CD4-positive, alpha-beta memory T cell (primary cell): Measurements from ENCODE around the gene HRK. TPM values are rescaled to one million over a fixed set of nuclear protein-coding genes. Genes with fewer than 3 reads are reported as not detected.
A peak's percentile ranks its signal among the peaks of the same experiment; 100 is the strongest.

Experiments used
- CTCF ChIA-PET: fragments of 350-600 bp; sonication (Branson Sonifier 250); formaldehyde crosslinking; loops from one replicate; lab custom pipeline; 2021; ENCODE audit warnings: inconsistent platforms; ENCODE audit not compliant: partially characterized antibody; lab: Charles Lee
- POLR2A ChIA-PET: fragments of 350-600 bp; sonication (Branson Sonifier 250); formaldehyde crosslinking; loops from one replicate; lab custom pipeline; 2021; ENCODE audit not compliant: partially characterized antibody; lab: Charles Lee
- DNase-seq, 5 donors: peaks; one replicate each; pipeline versions ENCODE4 v3.0.0 to v3.0.0-alpha.2; 2020 to 2022; ENCODE audit warnings: mixed read lengths in 1 of 5
- H3K27ac ChIP-seq: one replicate; pipeline ENCODE4 v1.7.0; 2013; ENCODE audit warnings: low read depth, low read length
- H3K27me3 ChIP-seq: 2 replicates; pipeline ENCODE4 v1.7.0; 2013; ENCODE audit warnings: mild to moderate bottlenecking, low read length, moderate library complexity; ENCODE audit not compliant: insufficient read depth
- H3K36me3 ChIP-seq: 2 replicates; pipeline ENCODE4 v1.7.0; 2013; ENCODE audit warnings: mild to moderate bottlenecking, low read length, moderate library complexity; ENCODE audit not compliant: insufficient read depth
- H3K4me1 ChIP-seq: 2 replicates; pipeline ENCODE4 v1.7.0; 2013; ENCODE audit warnings: mild to moderate bottlenecking, low read length, moderate library complexity; ENCODE audit not compliant: insufficient read depth
- H3K4me3 ChIP-seq, 2 donors: one replicate each; pipeline ENCODE4 v1.7.0; 2013; ENCODE audit warnings: low read length in 2 of 2, mild to moderate bottlenecking in 1 of 2
- H3K9me3 ChIP-seq, 2 donors: one replicate each; pipeline ENCODE4 v1.7.0; 2013; ENCODE audit warnings: low read length in 2 of 2, control low read depth in 1 of 2; ENCODE audit not compliant: control insufficient read depth in 1 of 2
- H3K27ac Mint-ChIP-seq, 7 donors: one replicate each; pipeline ENCODE4 v1.8.0; 2020 to 2021; ENCODE audit warnings: mixed read lengths in 7 of 7, mild to moderate bottlenecking in 6 of 7, inconsistent platforms in 3 of 7, moderate library complexity in 3 of 7
- H3K27me3 Mint-ChIP-seq, 2 donors: one replicate each; pipeline ENCODE4 v1.8.0; 2020 to 2021; ENCODE audit warnings: mixed read lengths in 2 of 2
- H3K36me3 Mint-ChIP-seq, 2 donors: one replicate each; pipeline ENCODE4 v1.8.0; 2020 to 2021; ENCODE audit warnings: mixed read lengths in 2 of 2, inconsistent platforms in 1 of 2, mild to moderate bottlenecking in 1 of 2
- H3K4me1 Mint-ChIP-seq, 4 donors: one replicate each; pipeline ENCODE4 v1.8.0; 2020 to 2021; ENCODE audit warnings: mixed read lengths in 4 of 4, mild to moderate bottlenecking in 1 of 4
- H3K4me3 Mint-ChIP-seq, 8 donors: one replicate each; pipeline ENCODE4 v1.8.0; 2020 to 2021; ENCODE audit warnings: mixed read lengths in 8 of 8, mild to moderate bottlenecking in 7 of 8, moderate library complexity in 6 of 8, inconsistent platforms in 3 of 8
- H3K9me3 Mint-ChIP-seq, 8 donors: one replicate each; pipeline ENCODE4 v1.8.0; 2020 to 2021; ENCODE audit warnings: mixed read lengths in 8 of 8, mild to moderate bottlenecking in 5 of 8, inconsistent platforms in 3 of 8, moderate library complexity in 1 of 8
- intact Hi-C: fragments of 100-400 bp; cut with micrococcal nuclease; formaldehyde crosslinking; loops from one replicate; pipeline ENCODE4 v1.15.1; 2023
- polyA plus RNA-seq, 2 donors: library from polyadenylated mRNA; unstranded; fragments of 300-500 nt; fragmentation: Illumina TruSeq; gene quantifications; one replicate each; pipeline ENCODE4 v1.2.3, GENCODE V29; 2021
- total RNA-seq, 2 experiments: library from RNA; stranded (reverse); gene quantifications; one replicate each; pipeline ENCODE4 v1.2.3, GENCODE V29; 2021

Gene HRK
- total and polyA plus RNA-seq, 4 experiments from 2014 or later, result 0.06 TPM; not detected in 3

DNA sequence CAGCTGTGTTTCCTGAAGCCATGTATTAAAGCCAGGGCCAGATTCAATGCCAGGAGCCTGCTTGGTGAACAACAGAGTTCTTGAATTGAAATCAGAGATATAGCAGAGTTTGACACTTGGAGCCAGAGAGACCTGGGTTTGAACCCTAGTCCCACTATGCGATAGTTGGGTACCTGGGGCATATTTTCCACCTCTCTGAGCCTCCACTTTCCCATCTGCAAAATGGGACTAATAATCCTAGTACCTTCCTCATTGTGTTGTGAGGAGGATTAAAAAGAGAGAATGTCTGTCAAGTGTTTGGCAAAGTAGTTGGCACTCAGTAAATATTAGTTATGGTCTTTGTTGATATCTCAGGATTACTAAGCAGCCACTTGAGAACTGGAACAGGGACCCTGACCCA lies 6.0 kb upstream of the HRK start:
- H3K4me1 ChIP-seq, result no peaks in the 10 kb centered on the region
- no peak for DNase-seq
- intact Hi-C loops, result no loop called here
- peaks cover 18 to 30% of the 10 kb centered on the region in 2 donors for H3K27me3 Mint-ChIP-seq
- H3K36me3 Mint-ChIP-seq, result no peaks in the 10 kb centered on the region
- peaks cover 2 to 11% (median 5%) of the 10 kb centered on the region in 4 donors for H3K4me1 Mint-ChIP-seq
- H3K4me3 ChIP-seq, result no peak overlapping the region
- H3K9me3 ChIP-seq, result no peaks in the 10 kb centered on the region
- peaks cover 0 to 5% (median 3%) of the 10 kb centered on the region in 8 donors for H3K9me3 Mint-ChIP-seq
- ChIA-PET POLR2A (no interaction called here), CTCF (no interaction called here)
- no peak overlapping the region for H3K27ac ChIP-seq
- H3K27me3 ChIP-seq, result peaks cover 9% of the 10 kb centered on the region
- no peaks in the 10 kb centered on the region for H3K36me3 ChIP-seq
- no peak overlapping the region for H3K4me3 Mint-ChIP-seq
- no peak overlapping the region for H3K27ac Mint-ChIP-seq

DNA sequence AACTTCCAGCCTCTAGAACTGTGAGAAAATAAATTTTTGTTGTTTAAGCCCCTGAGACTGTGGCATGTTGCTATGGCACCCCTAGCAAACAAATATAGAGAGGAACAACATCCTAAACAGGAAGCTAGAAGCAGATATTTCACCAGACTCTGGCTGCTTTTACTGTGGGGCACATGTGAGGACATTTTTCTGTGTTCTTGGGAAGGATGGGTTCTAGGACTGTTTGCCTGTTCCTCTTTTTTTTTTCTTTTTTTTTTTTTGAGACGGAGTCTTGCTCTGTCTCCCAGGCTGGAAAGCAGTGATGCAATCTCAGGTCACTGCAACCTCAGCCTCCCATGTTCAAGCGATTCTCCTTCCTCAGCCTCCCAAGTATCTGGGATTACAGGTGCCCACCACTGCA lies 4.2 kb upstream of the HRK start:
- ChIA-PET POLR2A (interaction anchor here (0.6 kb wide), 1 partner anchor 38 kb away, joined by 3 read pairs; no protein-coding TSS in a partner anchor), CTCF (interaction anchor here (0.7 kb wide), 1 partner anchor 16 kb away, joined by 4 read pairs; no protein-coding TSS in a partner anchor)
- Histone ChIP-seq H3K4me1 (peaks cover 11% of the 10 kb centered on the region), H3K27ac (no peak overlapping the region), H3K4me3 (no peak overlapping the region), H3K9me3 (no peaks in the 10 kb centered on the region), H3K27me3 (peaks cover 14% of the 10 kb centered on the region), H3K36me3 (no peaks in the 10 kb centered on the region)
- intact Hi-C loops, result no loop called here
- no peak for DNase-seq
- Mint-ChIP-seq H3K27me3 (peaks cover 26 to 37% of the 10 kb centered on the region in 2 donors), H3K27ac (no peak overlapping the region), H3K4me1 (peaks cover 9 to 18% (median 14%) of the 10 kb centered on the region in 4 donors), H3K36me3 (no peaks in the 10 kb centered on the region), H3K4me3 (no peak overlapping the region), H3K9me3 (peaks cover 0 to 3% (median 2%) of the 10 kb centered on the region in 8 donors)

DNA sequence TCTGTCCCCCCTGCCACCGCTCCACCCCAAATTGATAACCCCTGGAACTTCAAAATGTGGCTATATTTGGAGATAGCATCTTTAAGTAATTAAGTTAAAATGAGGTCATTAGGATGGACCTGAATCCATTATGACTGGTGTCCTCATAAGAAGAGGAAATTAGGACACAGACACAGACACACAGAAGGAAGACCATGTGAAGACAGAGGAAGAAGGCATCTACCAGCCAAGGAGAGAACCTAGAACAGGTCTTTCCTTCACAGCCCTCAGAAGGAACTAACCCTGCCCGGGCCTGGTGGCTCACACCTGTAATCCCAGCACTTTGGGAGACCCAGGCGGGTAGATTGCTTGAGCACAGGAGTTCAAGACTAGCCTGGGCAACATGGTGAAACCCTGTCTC lies 3.6 kb upstream of the HRK start:
- H3K4me1 Mint-ChIP-seq, result peaks cover 15 to 24% (median 20%) of the 10 kb centered on the region in 4 donors
- peaks cover 0 to 2% (median 0%) of the 10 kb centered on the region in 8 donors for H3K9me3 Mint-ChIP-seq
- Histone ChIP-seq H3K4me3 (no peak overlapping the region), H3K9me3 (no peaks in the 10 kb centered on the region), H3K27ac (no peak overlapping the region), H3K36me3 (no peaks in the 10 kb centered on the region), H3K27me3 (peaks cover 14% of the 10 kb centered on the region), H3K4me1 (peaks cover 17% of the 10 kb centered on the region)
- H3K27ac Mint-ChIP-seq, result no peak overlapping the region
- CTCF ChIA-PET, result no interaction called here
- intact Hi-C loops, result no loop called here
- peaks cover 32 to 43% of the 10 kb centered on the region in 2 donors for H3K27me3 Mint-ChIP-seq
- H3K4me3 Mint-ChIP-seq, result no peak overlapping the region
- no peaks in the 10 kb centered on the region for H3K36me3 Mint-ChIP-seq
- POLR2A ChIA-PET, result interaction anchor here (0.6 kb wide), 1 partner anchor 38 kb away, joined by 3 read pairs; no protein-coding TSS in a partner anchor
- no peak for DNase-seq

DNA sequence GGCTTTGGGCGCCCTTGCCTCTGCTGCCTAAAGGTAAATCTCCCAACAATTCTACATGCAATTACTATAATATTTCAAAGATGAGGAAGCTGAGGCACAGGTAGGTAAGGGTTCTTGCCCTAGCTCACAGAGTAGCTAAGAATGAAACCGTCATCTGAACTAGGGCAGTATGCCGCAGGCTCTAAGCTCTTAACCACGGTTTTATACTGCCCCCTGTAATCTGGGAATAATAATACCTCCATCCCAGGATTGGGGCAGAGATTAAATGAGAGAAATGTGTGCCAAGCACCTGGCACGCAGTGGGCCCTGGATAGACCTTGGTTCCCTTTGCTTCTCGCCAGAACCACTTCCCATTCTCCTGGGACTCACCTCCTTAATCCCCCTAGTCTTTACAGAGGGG lies 1.5 kb upstream of the HRK start:
- peaks cover 14% of the 10 kb centered on the region for H3K27me3 ChIP-seq
- ChIA-PET CTCF (interaction anchor here (0.8 kb wide), 1 partner anchor 238 kb away, joined by 3 read pairs; no protein-coding TSS in a partner anchor), POLR2A (no interaction called here)
- H3K4me3 ChIP-seq, result no peak overlapping the region
- Mint-ChIP-seq H3K4me3 (peak overlapping the region in 6 of 8 donors; percentile 11 to 78 (median 59)), H3K9me3 (peaks cover 0 to 2% (median 0%) of the 10 kb centered on the region in 8 donors), H3K4me1 (peaks cover 26 to 40% (median 32%) of the 10 kb centered on the region in 4 donors), H3K36me3 (no peaks in the 10 kb centered on the region), H3K27ac (no peak overlapping the region), H3K27me3 (peaks cover 47 to 55% of the 10 kb centered on the region in 2 donors)
- no peak overlapping the region for H3K27ac ChIP-seq
- peaks cover 27% of the 10 kb centered on the region for H3K4me1 ChIP-seq
- no peaks in the 10 kb centered on the region for H3K9me3 ChIP-seq
- DNase-seq, result no peak
- intact Hi-C loops, result loop anchor here (1.0 kb wide), 1 partner anchor 179 kb away; no protein-coding TSS in a partner anchor
- no peaks in the 10 kb centered on the region for H3K36me3 ChIP-seq

DNA sequence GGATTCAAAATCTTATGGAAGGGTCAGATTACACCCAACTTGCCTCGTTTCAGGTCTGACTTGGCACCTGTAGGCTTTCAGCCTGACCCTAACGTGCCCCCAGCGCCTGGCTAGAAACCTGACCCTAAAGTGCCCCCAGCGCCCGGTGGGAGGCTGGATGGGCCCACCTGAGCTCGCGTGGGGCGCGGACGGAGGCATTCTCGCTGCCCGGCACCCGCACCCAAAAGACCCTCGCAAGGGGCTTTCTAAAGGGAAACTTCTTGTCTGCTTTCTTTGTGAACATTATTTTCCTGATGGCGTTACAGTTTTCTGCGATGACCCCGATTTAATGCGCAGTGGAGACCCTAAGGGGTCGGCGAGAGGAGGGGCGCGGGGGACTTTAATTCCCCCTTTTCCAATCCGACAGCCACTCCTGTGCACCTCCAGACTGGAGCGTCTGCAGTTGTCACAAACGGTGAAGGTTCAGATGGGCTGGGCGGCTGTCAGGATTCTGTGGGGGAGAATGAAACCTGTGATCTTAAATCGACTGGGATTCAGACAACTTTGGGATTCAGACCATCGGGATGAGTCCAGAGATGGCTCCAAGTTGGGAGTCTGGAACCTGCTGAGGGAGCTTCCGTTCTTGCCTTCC lies 751 bp upstream of the HRK start:
- DNase-seq, result no peak
- Histone ChIP-seq H3K36me3 (no peaks in the 10 kb centered on the region), H3K4me1 (peaks cover 27% of the 10 kb centered on the region), H3K27me3 (peaks cover 14% of the 10 kb centered on the region), H3K27ac (no peak overlapping the region), H3K9me3 (no peaks in the 10 kb centered on the region), H3K4me3 (no peak overlapping the region)
- Mint-ChIP-seq H3K4me3 (peak overlapping the region; percentile 48 to 78 (median 68)), H3K9me3 (peaks cover 0 to 2% (median 0%) of the 10 kb centered on the region in 8 donors), H3K36me3 (no peaks in the 10 kb centered on the region), H3K27me3 (peaks cover 45 to 55% of the 10 kb centered on the region in 2 donors), H3K4me1 (peaks cover 26 to 40% (median 32%) of the 10 kb centered on the region in 4 donors), H3K27ac (no peak overlapping the region)
- intact Hi-C loops, result loop anchor here (1.0 kb wide), 1 partner anchor 179 kb away; no protein-coding TSS in a partner anchor
- CTCF ChIA-PET, result interaction anchor here (0.8 kb wide), 1 partner anchor 238 kb away, joined by 3 read pairs; no protein-coding TSS in a partner anchor
- POLR2A ChIA-PET, result no interaction called here

DNA sequence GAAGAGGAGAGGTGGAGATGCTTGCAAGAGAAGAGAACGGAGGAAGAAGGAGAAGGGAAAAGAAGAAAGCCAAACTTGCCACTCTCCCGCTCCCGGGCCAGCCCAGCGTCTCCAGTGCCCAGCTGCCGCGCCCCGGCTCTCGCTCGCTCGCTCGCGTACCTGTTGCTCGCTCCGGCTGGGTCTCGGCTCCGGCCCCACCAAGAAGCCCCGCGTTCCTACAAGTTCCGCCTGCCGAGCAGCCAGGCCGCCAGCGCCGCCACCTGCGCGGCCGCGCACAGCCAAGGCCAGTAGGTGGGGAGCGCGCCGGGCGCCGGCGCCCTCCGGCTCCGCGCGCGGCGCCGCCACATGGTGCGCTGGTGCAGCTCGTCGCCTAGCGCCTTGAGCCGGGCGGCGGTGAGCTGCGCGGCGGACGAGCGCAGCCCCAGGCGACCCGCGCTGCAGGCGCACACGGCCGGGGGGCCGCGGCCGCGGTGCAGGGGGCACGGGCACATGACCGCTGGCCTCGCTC lies 370 bp downstream of the HRK start:
- no peak overlapping the region for H3K27ac ChIP-seq
- DNase-seq, result peak in 3 of 5 donors; percentile 5 to 8 (median 8)
- Mint-ChIP-seq H3K9me3 (no peaks in the 10 kb centered on the region), H3K36me3 (no peaks in the 10 kb centered on the region), H3K27ac (no peak overlapping the region), H3K27me3 (peaks cover 52 to 58% of the 10 kb centered on the region in 2 donors), H3K4me1 (peaks cover 26 to 40% (median 32%) of the 10 kb centered on the region in 4 donors), H3K4me3 (peak overlapping the region; percentile 63 to 90 (median 86))
- peaks cover 14% of the 10 kb centered on the region for H3K27me3 ChIP-seq
- no peaks in the 10 kb centered on the region for H3K36me3 ChIP-seq
- ChIA-PET POLR2A (interaction anchor here (1.5 kb wide), 1 partner anchor 59 kb away, joined by 4 read pairs; no protein-coding TSS in a partner anchor), CTCF (no interaction called here)
- no peak overlapping the region for H3K4me3 ChIP-seq
- intact Hi-C loops, result no loop called here
- H3K4me1 ChIP-seq, result peaks cover 27% of the 10 kb centered on the region
- no peaks in the 10 kb centered on the region for H3K9me3 ChIP-seq

DNA sequence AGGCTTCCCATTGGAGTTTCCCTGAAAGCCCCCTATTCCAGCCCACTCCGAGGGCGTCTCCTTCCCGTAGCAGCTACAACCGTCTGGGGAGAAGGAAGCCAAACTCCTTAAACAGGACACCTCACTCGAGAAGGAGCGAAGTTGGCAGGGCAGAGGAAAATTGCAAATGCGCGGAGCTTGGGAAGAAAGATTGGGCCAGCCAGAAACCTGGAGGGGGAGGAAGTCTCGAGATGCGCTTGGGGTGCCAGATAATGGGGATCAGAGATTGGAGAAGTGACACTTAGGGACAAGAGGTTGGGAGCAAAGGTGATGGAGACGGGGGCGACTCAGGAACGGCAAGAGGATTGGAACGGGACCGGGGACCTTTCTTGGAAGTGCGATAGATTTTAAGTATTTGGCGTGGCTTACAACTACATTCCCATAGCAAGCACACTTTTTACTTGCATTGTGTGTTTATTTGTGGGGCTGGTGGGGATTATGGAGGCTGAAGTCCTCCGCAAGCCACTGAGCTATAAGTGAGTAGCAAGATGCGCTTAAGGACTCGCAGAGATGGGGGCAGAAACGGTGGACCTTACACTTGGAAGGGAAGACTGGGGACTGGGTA lies 926 bp downstream of the HRK start:
- Mint-ChIP-seq H3K4me3 (peak overlapping the region; percentile 63 to 90 (median 86)), H3K36me3 (no peaks in the 10 kb centered on the region), H3K27me3 (peaks cover 52 to 61% of the 10 kb centered on the region in 2 donors), H3K27ac (no peak overlapping the region), H3K9me3 (peaks cover 0 to 4% (median 0%) of the 10 kb centered on the region in 8 donors), H3K4me1 (peaks cover 26 to 40% (median 32%) of the 10 kb centered on the region in 4 donors)
- H3K36me3 ChIP-seq, result no peaks in the 10 kb centered on the region
- no peak overlapping the region for H3K27ac ChIP-seq
- intact Hi-C loops, result no loop called here
- DNase-seq, result no peak
- H3K4me3 ChIP-seq, result no peak overlapping the region
- H3K27me3 ChIP-seq, result peaks cover 14% of the 10 kb centered on the region
- CTCF ChIA-PET, result interaction anchor here (0.9 kb wide), 1 partner anchor 17 kb away, joined by 3 read pairs; no protein-coding TSS in a partner anchor
- POLR2A ChIA-PET, result interaction anchor here (1.5 kb wide), 1 partner anchor 59 kb away, joined by 4 read pairs; no protein-coding TSS in a partner anchor
- peaks cover 27% of the 10 kb centered on the region for H3K4me1 ChIP-seq
- H3K9me3 ChIP-seq, result no peaks in the 10 kb centered on the region
